OCI-LY7 (cell line): ENCODE results near the gene FDX2. TPM values are rescaled to one million over a fixed set of nuclear protein-coding genes. Genes with fewer than 3 reads are reported as not detected.

Source experiments
- BruUV-seq: library from RNA; stranded (reverse); fragments of 400-500 nt; replicated peaks from 2 replicates; lab custom pipeline; 2021; lab: Mats Ljungman, UMichigan
- CTCF ChIA-PET: fragments of 300-600 bp; sonication (Branson Sonifier 250); formaldehyde crosslinking; loops from one replicate; lab custom pipeline; 2022; ENCODE audit warnings: antibody characterized with exemption; ENCODE audit not compliant: unreplicated experiment; lab: Charles Lee
- POLR2A ChIA-PET: fragments of 300-600 bp; sonication (Branson Sonifier 250); formaldehyde crosslinking; loops from one replicate; lab custom pipeline; 2022; ENCODE audit warnings: antibody characterized with exemption; lab: Charles Lee
- DNase-seq: peaks from one replicate; pipeline ENCODE4 v3.0.0-alpha.2; 2015; ENCODE audit warnings: low spot score
- H2AFZ ChIP-seq: fragments of 200-600 bp; sonication (generic), shearing (Covaris generic); 2 replicates; pipeline ENCODE4 v1.6.1; 2014; ENCODE audit warnings: mild to moderate bottlenecking, antibody characterized with exemption, low read length, moderate library complexity
- H3K27ac ChIP-seq: fragments of 200-600 bp; sonication (generic); 2 replicates; pipeline ENCODE4 v1.5.1; 2014; ENCODE audit warnings: mixed run types, low read depth, mild to moderate bottlenecking, moderate library complexity, low read length, inconsistent platforms; ENCODE audit not compliant: poor library complexity, severe bottlenecking
- H3K36me3 ChIP-seq: fragments of 200-600 bp; sonication (generic); 2 replicates; pipeline ENCODE4 v1.6.1; 2014; ENCODE audit warnings: mild to moderate bottlenecking, antibody characterized with exemption, low read length, moderate library complexity, mixed read lengths; ENCODE audit not compliant: insufficient read depth
- H3K4me1 ChIP-seq: fragments of 200-600 bp; sonication (generic); 2 replicates; pipeline ENCODE4 v1.5.1; 2014; ENCODE audit warnings: mild to moderate bottlenecking, low read length; ENCODE audit not compliant: insufficient read depth, poor library complexity, severe bottlenecking
- H3K4me2 ChIP-seq: fragments of 200-600 bp; sonication (generic); 2 replicates; pipeline ENCODE4 v1.6.1; 2014; ENCODE audit warnings: mild to moderate bottlenecking, low read length
- H3K4me3 ChIP-seq: fragments of 200-600 bp; sonication (generic); 2 replicates; pipeline ENCODE4 v1.5.1; 2014; ENCODE audit warnings: mild to moderate bottlenecking, low read depth, low read length; ENCODE audit not compliant: poor library complexity, severe bottlenecking
- H3K79me2 ChIP-seq: fragments of 200-600 bp; sonication (generic); 2 replicates; pipeline ENCODE4 v1.6.1; 2016; ENCODE audit warnings: low read depth, mild to moderate bottlenecking, low read length, moderate library complexity, mixed read lengths; ENCODE audit not compliant: insufficient read depth
- H3K9me2 ChIP-seq: fragments of 200-600 bp; sonication (generic); 2 replicates; pipeline ENCODE4 v1.6.1; 2016; ENCODE audit warnings: mild to moderate bottlenecking, low read length, mixed read lengths; ENCODE audit not compliant: insufficient read depth
- H3K9me3 ChIP-seq: fragments of 200-600 bp; sonication (generic); 2 replicates; pipeline ENCODE4 v1.6.1; 2014; ENCODE audit warnings: mild to moderate bottlenecking, mixed run types, low read length, mixed read lengths
- H4K20me1 ChIP-seq: fragments of 200-600 bp; sonication (generic); 2 replicates; pipeline ENCODE4 v1.6.1; 2014; ENCODE audit warnings: mild to moderate bottlenecking, antibody characterized with exemption, low read length, moderate library complexity, mixed read lengths; ENCODE audit not compliant: insufficient read depth
- EZH2phosphoT487 ChIP-seq: fragments of 200-600 bp; sonication (generic); IDR thresholded peaks from 2 replicates; pipeline ENCODE4 v1.6.1; 2018; ENCODE audit warnings: low read depth, borderline replicate concordance, mild to moderate bottlenecking, mixed run types, antibody characterized with exemption, low read length, moderate library complexity, mixed read lengths
- intact Hi-C: fragments of 100-400 bp; cut with micrococcal nuclease; formaldehyde crosslinking; loops from one replicate; pipeline ENCODE4 v1.10.0; 2022; ENCODE audit not compliant: unreplicated experiment
- total RNA-seq, 2 experiments: library from RNA; depleted of rRNA in 1 of 2; stranded (reverse); fragments of >200 nt in 1 of 2; shearing (Covaris generic) in 1 of 2; gene quantifications; 2 replicates each; pipeline ENCODE4 v1.2.3, GENCODE V29; 2014 to 2022
- TF ChIP-seq, protein P1 (sequence below): fragments of 200-600 bp; sonication (generic); conservative IDR thresholded peaks from 2 replicates; pipeline ENCODE4 v1.5.1; 2014; ENCODE audit warnings: mild to moderate bottlenecking, antibody characterized with exemption, low read length, moderate library complexity, mixed read lengths

Gene FDX2
- total RNA-seq, 2 experiments from 2014 or later: 17.1 to 17.2 TPM

- H4K20me1 ChIP-seq: no peaks in the 10 kb centered on the region
- no peaks in the 10 kb centered on the region for H3K79me2 ChIP-seq
- ChIA-PET POLR2A (no interaction called here), CTCF (no interaction called here)
- H3K4me1 ChIP-seq: peaks cover 13% of the 10 kb centered on the region
- no peaks in the 10 kb centered on the region for H3K9me3 ChIP-seq
- no peak for DNase-seq
- TF ChIP-seq EZH2phosphoT487: no peak
- H3K4me2 ChIP-seq: peak overlapping the region; percentile 96
- BruUV-seq: TSS peak; percentile 86
- intact Hi-C loops: no loop called here
- H3K9me2 ChIP-seq: no peaks in the 10 kb centered on the region
- H3K27ac ChIP-seq: no peak overlapping the region
- no peak overlapping the region for H2AFZ ChIP-seq
- peaks cover 67% of the 10 kb centered on the region for H3K36me3 ChIP-seq
- H3K4me3 ChIP-seq: peak overlapping the region; percentile 82
These were observed 622 bp upstream of the FDX2 start for GRCh38 chr19:10316229-10317044.

- Histone ChIP-seq H3K27ac (no peak within 1 kb of the TSS), H3K9me2 (no peaks in the 10 kb centered on the region), H3K4me1 (peaks cover under 1% of the 10 kb centered on the region), H3K4me2 (no peak within 1 kb of the TSS), H3K79me2 (no peaks in the 10 kb centered on the region), H3K9me3 (no peaks in the 10 kb centered on the region), H3K4me3 (no peak within 1 kb of the TSS), H3K36me3 (peaks cover 33% of the 10 kb centered on the region), H2AFZ (no peak within 1 kb of the TSS), H4K20me1 (no peaks in the 10 kb centered on the region)
- POLR2A ChIA-PET: no interaction called here
- TF ChIP-seq EZH2phosphoT487: no peak
- TF ChIP-seq, protein P1, sequence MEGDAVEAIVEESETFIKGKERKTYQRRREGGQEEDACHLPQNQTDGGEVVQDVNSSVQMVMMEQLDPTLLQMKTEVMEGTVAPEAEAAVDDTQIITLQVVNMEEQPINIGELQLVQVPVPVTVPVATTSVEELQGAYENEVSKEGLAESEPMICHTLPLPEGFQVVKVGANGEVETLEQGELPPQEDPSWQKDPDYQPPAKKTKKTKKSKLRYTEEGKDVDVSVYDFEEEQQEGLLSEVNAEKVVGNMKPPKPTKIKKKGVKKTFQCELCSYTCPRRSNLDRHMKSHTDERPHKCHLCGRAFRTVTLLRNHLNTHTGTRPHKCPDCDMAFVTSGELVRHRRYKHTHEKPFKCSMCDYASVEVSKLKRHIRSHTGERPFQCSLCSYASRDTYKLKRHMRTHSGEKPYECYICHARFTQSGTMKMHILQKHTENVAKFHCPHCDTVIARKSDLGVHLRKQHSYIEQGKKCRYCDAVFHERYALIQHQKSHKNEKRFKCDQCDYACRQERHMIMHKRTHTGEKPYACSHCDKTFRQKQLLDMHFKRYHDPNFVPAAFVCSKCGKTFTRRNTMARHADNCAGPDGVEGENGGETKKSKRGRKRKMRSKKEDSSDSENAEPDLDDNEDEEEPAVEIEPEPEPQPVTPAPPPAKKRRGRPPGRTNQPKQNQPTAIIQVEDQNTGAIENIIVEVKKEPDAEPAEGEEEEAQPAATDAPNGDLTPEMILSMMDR: no peak
- no TSS peak for BruUV-seq
- no peak for DNase-seq
- CTCF ChIA-PET: no interaction called here
- intact Hi-C loops: no loop called here
These were observed 6.4 kb downstream of the FDX2 start, which contains the start of gene ZGLP1 for GRCh38 chr19:10309423-10309822. TSS of gene ZGLP1 (minus strand) at chr19:10309815.

- H3K9me2 ChIP-seq: no peaks in the 10 kb centered on the region
- no peak overlapping the region for H2AFZ ChIP-seq
- H3K4me1 ChIP-seq: no peaks in the 10 kb centered on the region
- POLR2A ChIA-PET: no interaction called here
- BruUV-seq: no TSS peak
- CTCF ChIA-PET: no interaction called here
- H3K9me3 ChIP-seq: no peaks in the 10 kb centered on the region
- intact Hi-C loops: no loop called here
- H4K20me1 ChIP-seq: no peaks in the 10 kb centered on the region
- TF ChIP-seq, protein P1: no peak
- no peak for TF ChIP-seq EZH2phosphoT487
- peaks cover 19% of the 10 kb centered on the region; the same call in 1 of the 2 replicates for H3K36me3 ChIP-seq
- H3K27ac ChIP-seq: no peak overlapping the region
- no peak for DNase-seq
- H3K79me2 ChIP-seq: no peaks in the 10 kb centered on the region
- H3K4me2 ChIP-seq: no peak overlapping the region
- H3K4me3 ChIP-seq: no peak overlapping the region
These were observed 9.5 kb downstream of the FDX2 start for GRCh38 chr19:10306327-10306726.
